8988T (cell line): ENCODE results near the gene ADRA2B.
"Not testable (repeated sequence)": the region's sequence is repeated elsewhere in the genome, so short reads cannot be mapped to it uniquely, and the experiment has no call there.

ENCODE experiments used
- DNase-seq: peaks from one replicate; pipeline ENCODE4 v3.0.0; 2011

Gene ADRA2B

GRCh38 chr2:96065381-96065930, 50.9 kb downstream of the ADRA2B start:
- DNase-seq, result no peak

- not testable (repeated sequence) for DNase-seq
Observed at GRCh38 chr2:96064760-96065159, 51.6 kb downstream of the ADRA2B start.

- DNase-seq, result not testable (repeated sequence)
Observed at GRCh38 chr2:96064047-96064675, 52.2 kb downstream of the ADRA2B start.

- not testable (repeated sequence) for DNase-seq
Observed at GRCh38 chr2:96063116-96063899, 53.1 kb downstream of the ADRA2B start.
